ENCODE measurements around the gene IWS1.

IWS1 gene

DNA sequence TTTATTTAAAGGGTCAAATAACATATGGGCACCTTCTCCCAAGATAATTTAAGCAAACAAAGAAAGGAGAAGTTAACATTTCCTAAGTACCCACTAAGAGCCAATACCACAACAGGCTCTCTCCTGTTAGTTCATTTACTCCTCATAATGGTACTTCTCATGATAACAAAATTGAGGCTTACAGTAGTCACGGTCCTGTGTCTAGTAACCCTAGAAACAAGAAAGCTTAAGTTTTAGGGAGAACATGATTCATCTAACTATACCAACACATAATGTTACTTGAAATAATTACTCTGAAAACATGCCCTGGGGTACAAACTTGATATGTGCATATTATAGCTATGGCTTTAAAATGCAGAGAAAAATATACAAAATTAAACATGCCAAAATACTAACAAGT, 19.8 kb downstream of the IWS1 start:
- in situ Hi-C loops (cut with HindIII; ENCODE audit: low sequenced_read_pairs): no loop called here

DNA sequence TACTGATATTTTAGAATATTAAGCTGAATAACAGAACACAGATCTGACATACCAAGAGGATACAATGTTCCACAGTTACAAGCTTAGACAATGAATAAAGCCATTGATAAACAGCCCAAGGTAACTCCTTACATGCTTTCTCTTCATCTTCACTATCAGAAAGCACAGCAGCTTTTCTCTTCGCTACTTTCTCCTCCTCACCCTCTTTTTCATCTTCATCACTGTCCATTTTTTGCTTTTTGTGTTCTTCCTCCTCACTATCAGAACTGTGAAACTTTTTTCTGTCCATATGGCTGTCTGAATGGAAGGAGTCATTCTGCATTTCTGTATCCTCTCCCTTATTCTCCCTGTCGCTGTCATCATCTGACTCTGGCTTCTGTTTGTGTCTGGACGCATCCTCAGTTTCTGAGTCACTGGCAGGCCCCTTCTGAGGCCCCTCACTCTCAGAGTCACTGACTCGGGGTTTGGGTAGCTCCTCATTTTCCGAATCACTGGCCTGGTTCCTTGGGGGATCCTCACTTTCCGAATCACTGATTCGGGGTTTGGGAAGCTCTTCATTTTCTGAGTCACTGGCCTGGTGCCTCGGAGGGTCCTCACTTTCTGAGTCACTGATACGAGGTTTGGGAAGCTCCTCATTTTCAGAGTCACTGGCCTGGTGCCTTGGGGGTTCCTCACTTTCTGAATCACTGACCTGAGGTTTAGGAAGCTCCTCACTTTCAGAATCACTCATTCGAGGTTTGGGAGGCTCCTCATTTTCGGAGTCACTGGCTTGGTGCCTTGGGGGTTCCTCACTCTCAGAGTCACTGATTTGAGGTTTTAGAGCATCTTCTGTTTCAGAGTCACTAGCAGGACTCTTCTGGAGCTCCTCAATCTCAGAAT, 21.5 kb downstream of the IWS1 start:
- in situ Hi-C loops (cut with HindIII; ENCODE audit: low sequenced_read_pairs): no loop called here

DNA sequence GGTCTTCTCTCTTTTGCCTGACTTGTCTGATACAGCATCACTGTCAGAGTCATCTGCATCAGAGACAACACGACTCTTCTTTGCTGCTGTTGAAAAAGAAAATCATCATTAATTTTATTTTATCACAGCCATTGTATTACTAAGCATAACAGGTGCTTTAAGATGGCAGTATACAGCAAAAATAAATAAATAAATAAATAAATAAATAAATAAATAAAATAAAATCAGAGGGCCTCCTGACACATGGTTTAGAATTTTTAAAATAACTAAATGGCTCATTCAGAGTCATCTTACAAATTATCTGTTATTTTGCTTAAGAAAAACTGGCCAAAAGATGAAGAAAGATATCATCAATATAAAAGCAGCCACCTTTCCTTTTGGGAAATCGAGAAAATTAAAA, 22.8 kb downstream of the IWS1 start:
- in situ Hi-C loops (cut with HindIII; ENCODE audit: low sequenced_read_pairs): no loop called here

DNA sequence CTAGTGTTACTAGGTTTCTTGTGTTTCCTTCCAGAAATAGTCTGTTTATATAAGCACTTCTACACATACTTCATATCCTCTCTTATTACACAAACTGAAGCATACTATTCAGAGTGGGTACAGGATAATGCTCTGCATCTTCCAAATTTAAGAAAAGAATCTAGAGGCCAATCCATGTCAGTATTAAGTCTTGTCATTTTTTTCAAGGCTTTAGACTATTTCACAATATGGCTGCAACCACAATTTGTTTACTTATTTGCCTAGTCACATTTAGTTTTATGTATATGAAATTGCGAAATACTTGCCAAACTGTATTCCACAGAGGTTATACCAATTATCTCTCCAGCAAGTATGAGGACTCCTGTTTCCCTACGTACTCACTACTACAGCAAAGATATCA, 27.9 kb downstream of the IWS1 start:
- in situ Hi-C loops (cut with HindIII; ENCODE audit: low sequenced_read_pairs): no loop called here

DNA sequence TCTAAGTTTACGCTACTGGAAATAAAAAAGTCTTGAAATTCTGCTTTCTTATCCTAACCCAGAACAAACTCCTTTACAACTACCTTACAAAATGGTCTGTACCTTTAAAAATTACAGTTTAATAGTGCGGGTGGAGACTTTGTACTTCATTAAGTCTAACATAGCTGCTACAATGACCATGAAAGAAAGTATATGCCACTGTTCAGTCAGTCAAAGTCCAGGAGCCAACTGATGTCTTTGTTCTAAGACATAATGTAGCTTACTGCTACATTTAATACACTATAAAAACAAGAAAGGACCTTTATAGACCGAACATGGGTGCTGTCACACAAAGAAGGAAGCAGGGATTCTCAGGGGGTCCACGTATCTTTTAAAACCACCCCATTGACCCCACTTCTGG, 36.0 kb downstream of the IWS1 start:
- in situ Hi-C loops (cut with HindIII; ENCODE audit: low sequenced_read_pairs): no loop called here

DNA sequence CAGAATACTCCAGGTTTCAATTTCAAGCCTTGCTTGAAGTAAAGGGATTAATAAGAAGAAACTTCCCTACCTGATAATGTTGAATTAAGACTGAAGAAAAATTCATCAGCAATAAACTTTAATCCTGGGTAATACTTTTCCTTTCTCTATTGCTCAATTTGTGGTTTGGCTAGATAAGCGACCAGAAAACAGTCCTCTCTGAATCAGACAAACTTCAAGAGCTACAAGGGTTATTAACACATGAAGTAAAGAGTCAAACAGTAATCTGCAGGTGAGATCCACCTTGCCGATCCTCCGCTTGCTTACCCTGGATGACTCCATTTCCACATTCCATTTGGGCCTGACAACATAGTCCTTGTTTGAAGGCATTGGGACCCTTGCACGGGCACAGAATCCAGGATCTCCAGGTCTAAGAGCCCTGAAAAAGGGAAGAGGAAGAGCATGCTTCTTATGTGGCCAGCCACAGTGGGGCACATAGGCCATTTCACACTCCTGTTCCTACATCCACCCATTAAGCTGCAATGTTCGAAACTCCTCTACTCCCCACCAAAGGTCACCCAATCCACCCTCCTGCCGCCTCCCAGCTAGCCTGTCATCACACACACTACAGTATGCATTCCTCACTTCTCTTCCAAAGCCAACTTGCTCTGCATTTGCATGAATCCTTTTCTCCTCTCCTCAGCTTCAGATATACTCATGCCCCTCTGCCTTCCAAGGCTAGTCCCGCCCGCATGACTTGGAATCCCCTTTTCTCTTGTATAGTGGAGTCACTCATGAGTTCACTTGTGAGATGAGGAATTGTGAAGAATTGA, 39.8 kb downstream of the IWS1 start:
- in situ Hi-C loops (cut with HindIII; ENCODE audit: low sequenced_read_pairs): no loop called here

DNA sequence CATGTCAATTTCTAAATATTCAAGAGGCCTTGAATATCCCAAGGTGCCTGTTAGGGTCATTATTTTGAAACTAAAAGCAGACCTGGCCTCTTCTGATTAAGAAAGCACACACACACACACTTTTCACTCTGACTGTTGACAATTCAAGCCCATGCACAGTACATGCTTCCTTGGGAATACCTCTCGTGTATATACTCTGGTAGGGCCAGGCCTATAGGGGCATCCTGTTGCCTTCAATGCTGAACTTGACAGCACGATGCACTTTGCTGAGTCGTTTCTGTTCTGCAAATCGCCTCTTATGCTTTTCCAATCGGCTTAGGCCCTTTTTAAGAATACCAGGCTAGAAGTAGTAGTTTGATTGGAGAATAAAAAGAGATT, 40.6 kb downstream of the IWS1 start:
- in situ Hi-C loops (cut with HindIII; ENCODE audit: low sequenced_read_pairs): no loop called here

DNA sequence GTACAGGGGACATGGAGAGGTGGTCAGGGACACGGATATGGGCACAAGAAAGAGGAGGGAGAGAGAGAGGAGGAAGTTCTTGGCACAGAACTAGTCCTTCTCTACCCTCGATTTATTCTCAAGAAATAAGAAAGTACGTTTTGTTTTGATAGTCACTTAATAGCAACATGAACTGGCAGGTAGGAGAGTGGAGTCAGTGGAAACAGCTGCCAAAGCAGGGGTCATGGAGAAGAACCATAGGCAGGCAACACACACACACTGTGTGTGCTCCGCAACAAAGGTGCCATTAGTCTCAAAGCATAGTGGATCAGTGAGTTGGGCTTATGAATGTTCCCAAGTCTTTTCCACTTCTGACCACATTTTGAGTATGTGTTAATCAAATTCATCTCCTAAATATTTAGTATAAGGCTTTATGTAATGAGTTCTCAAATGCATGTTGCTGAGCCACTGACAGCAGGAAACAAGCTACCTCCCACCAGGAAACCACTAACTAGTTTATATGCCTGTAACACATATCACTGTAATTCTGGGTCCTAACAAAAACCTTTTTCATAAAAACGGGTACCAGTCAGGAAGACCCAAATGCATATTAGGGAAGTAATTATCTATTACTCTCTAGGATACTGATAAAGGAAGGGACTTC, 41.1 kb downstream of the IWS1 start:
- in situ Hi-C loops (cut with HindIII; ENCODE audit: low sequenced_read_pairs): no loop called here

DNA sequence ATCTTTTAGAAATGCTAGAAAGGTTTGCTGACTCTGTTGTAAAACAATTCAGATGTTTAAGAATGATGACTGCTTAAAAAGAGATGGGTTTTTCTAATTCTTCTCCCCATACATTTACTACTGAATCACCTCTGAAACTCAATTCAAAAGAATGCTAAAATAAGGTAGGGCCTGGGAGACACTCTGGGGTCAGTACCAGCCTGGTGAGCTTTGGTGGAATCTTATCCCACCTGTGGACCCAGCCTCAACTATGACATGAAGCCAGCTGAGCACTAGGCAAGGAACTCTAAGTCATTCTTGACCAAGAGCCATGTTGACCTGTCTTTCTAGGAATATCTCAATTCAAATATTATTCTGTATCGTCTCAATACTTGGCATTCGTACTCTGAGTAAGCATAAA, 44.3 kb downstream of the IWS1 start:
- in situ Hi-C loops (cut with HindIII; ENCODE audit: low sequenced_read_pairs): no loop called here

DNA sequence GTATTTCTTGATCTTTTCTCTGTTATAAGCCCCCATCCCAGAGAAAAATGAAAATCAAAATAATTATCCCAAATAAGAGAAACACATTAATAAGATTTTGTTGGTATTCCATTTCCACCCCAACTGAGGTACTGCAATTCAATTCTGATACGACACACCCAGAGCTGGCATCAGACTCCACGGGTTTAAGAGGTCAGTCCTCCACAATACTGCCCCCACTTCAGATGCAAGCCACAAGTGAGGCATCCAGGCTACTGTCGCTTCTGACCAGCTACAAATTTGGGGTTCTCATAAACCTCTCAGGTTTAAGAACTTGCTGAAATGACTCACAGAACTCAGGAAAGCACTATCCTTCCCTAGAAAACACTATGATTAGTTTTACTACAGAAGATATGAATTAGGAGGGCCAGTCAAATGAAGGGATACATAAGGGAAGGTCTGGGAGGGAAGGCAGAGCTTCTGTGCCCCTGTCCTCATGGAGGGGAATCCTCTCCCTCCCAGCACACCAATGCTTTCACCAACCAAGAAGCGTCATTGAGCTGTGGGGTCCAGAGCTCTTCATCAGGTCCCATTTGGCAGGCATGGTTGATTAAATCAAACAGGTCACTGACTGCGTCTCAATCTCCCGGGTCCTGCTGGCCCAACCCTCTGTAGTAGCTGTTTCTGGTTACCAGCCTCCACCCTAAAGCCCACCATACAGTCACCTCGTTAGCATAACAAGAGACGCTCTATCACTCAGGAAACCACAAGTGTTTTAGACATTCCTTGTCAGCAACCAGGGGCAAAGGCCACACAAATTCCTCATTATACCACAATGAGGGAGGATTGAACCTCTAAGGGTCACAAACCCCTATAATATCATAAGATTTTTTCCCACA, 46.2 kb downstream of the IWS1 start:
- in situ Hi-C loops (cut with HindIII; ENCODE audit: low sequenced_read_pairs): loop anchor here (5.0 kb wide), 1 partner anchor 143 kb away; no protein-coding TSS in a partner anchor

DNA sequence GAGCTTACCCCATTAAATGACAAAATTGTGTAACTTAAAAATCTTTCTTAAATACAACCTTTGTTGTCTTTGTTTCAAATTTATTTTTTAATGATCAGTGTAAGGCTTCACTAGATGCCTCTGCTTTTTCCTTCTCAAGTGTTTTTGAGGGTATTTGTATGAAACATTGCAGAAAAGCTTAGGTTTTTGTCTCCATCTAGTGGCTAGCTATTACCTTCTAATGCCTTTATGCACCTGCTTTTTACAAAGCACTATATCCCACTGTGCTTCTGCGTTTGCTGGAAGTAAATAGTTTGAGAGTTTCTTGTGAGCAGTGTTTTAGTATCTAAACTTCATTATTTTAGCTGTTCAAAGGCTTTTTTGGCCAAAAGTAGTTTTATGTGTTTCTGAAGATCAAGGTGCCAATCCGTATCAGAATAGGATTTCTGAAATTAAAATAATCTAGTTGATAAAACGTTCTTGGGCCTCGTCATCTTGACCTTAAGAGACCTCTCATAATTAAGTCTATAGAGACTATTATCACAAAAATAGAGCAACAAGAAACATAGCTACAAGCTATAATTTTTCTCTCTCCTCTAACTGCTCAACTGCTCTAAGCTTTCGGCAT, 47.0 kb downstream of the IWS1 start:
- in situ Hi-C loops (cut with HindIII; ENCODE audit: low sequenced_read_pairs): loop anchor here (5.0 kb wide), 1 partner anchor 142 kb away; no protein-coding TSS in a partner anchor

DNA sequence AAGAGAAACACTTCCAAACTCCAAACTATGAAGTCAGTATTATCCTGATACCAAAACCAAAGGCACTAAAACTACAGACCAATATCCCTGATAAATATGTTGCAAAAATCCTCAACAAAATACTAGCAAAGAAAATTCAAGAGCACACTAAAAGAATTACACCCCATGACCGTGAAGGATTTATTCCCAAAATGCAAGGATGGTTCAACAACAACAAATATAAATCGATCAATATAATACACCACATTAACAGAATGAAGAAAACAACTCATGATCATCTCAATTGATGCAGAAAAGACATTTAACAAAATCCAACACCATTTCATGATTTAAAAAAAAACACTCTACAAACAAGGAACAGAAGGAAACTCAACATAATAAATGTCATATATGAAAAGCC, 50.5 kb downstream of the IWS1 start:
- in situ Hi-C loops (cut with HindIII; ENCODE audit: low sequenced_read_pairs): loop anchor here (5.0 kb wide), 1 partner anchor 138 kb away; no protein-coding TSS in a partner anchor

DNA sequence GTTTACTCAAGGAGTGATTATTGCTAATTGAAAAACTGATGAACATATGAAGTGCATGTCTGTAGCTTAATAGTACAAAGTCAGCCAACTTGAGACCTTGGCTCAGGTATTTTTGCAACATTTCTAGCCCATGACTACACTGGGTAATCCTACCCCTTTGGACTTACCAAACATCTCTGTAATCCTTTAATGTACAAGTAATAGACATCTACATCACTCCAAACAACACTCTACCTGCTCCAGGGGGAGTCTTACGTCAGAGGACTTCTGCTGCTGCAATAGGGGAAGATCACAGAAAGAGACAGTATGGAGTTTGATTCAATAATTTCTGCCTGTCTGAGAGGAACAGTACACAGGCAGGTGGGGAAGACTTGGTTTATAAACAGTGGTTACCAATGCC, 54.0 kb downstream of the IWS1 start:
- in situ Hi-C loops (cut with HindIII; ENCODE audit: low sequenced_read_pairs): no loop called here

DNA sequence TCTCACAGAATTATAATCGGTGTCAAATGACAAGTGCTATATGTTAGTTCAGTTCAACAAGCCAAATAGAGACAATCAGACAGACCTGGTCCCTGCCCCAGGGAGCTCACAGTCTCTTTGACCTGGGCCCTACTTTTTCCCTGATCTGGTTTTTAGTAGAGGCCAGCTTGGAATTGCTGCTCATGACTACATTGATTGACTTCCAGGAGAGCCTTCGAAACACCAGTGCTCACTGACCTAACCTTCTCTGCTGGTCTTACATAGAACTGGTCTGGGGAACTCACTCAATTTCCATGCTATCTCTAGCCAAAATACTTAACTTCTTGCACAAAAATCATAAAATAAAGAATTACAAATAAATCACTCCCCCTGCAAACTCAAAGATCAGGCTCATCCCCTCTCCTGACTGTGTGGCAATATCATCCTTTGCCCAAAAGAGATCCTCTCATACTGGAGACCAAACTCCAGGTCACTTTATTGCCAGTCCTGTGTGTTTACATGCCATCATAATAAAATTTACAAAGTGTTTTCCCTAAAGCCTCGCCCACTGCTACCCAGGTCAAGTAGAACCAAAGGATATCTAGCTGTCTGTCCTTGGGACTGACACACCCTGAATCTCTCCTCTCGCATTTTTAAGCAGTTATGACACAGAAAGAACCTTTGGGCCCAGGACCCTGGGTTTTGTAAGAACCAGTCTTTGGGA, 54.9 kb downstream of the IWS1 start:
- in situ Hi-C loops (cut with HindIII; ENCODE audit: low sequenced_read_pairs): no loop called here

DNA sequence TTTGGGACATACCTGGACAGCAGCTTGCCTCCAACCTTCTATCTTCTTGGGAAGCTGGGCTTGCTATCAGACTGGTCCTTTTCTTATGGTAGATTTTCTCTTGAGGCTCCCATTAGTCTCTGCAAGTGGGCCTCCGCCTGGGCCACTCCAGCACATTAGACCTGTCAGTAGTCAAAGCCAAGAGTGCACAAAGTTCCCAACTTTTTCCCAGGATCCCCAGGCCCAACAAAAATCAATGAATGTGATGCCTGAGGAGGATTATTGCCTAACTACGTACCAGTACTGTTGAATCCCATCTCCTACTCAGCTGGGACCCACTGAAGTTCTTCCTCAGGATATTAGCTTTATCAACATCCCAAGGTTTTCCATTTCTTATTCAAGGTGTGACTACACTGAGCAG, 56.3 kb downstream of the IWS1 start:
- in situ Hi-C loops (cut with HindIII; ENCODE audit: low sequenced_read_pairs): no loop called here

DNA sequence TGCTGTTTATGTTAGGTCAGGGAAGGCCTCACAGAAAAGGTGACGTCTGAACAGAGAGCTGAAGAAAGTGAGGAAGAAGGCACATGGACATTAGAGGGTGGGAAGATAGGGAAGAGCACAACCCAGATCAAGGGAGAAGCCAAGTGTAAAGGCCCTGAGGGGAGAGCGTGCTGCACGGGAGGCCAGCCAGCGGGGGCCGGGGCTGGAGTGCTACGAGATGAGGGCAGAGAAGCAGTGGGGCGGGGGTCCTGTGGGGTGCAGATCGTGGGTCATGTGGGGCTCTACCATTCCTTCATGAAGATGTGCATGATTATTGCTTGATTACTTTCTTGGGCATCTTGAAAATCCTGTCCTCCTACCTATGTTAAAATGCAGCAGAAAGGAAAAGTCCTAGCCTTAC, 57.2 kb downstream of the IWS1 start:
- in situ Hi-C loops (cut with HindIII; ENCODE audit: low sequenced_read_pairs): no loop called here

DNA sequence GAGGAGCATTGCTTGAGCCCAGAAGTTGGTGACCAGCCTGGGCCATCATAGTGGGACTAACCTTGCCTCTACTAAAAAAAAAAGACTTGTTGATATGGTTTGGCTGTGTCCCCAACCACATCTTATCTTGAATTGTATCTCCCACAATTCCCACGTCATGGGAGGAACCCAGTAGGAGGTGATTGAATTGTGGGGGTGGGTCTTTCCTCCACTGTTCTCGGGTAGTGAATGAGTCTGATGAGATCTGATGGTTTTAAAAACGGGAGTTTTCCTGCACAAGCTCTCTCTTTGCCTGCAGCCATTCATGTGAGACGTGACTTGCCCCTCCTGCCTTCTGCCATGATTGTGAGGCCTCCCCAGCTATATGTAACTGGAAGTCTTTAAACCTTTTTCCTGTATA, 61.0 kb downstream of the IWS1 start:
- in situ Hi-C loops (cut with HindIII; ENCODE audit: low sequenced_read_pairs): no loop called here

DNA sequence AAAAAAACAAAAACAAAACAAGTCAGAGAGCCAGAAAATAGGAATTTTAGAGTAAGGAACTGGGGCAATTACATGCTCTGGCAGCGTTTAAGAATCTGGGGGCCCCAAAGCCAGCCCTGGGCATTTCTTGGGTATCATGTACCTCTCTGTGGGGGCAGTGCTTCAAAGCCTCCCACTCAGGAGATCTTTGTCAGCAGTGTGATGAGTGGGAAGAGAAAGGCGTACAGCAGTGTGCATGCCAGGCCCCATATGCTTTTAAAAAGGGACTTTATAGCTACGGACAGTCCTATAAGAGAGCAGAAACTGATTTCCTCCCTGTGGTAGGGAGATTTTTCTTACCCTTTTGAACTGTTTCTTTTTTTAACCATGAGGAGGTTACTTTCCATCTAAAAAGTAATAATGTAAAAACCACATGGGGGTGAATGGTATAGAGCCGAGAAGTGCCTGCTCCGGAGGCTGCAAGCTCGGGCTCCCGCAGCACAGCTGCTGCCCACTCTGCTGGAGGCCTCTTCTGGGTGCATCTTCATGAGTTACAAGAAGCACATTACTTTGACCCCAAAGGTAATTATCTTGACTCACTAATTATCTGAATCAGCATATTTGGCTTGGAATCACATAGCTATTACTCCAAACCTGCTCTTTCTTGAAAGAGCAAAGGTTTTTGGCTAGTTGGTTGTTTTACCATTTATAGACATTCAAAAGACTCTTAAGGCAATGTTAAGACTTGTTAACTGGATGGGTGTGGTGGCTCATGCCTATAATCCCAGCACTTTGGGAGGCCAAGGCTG, 61.6 kb downstream of the IWS1 start:
- in situ Hi-C loops (cut with HindIII; ENCODE audit: low sequenced_read_pairs): no loop called here

Measured in DLD1 (cell line).